KMS-11 (cell line): ENCODE results near the gene CXCL5.
A peak's percentile ranks its signal among the peaks of the same experiment; 100 is the strongest.

Source experiments
- H2AFZ ChIP-seq: fragments of 200-600 bp; sonication (generic); 2 replicates; pipeline ENCODE4 v1.6.1; 2016; ENCODE audit warnings: antibody characterized with exemption, mixed run types, low read depth
- H3K27ac ChIP-seq: fragments of 200-600 bp; sonication (generic); 2 replicates; pipeline ENCODE4 v1.6.1; 2016; ENCODE audit warnings: mild to moderate bottlenecking, mixed run types
- H3K27me3 ChIP-seq: fragments of 200-600 bp; sonication (generic); 2 replicates; pipeline ENCODE4 v1.6.1; 2017; ENCODE audit warnings: mild to moderate bottlenecking, low read depth, mixed run types, moderate library complexity; ENCODE audit not compliant: insufficient read depth
- H3K36me3 ChIP-seq: fragments of 200-600 bp; sonication (generic); 2 replicates; pipeline ENCODE4 v1.6.1; 2017; ENCODE audit warnings: mild to moderate bottlenecking, mixed run types; ENCODE audit not compliant: insufficient read depth
- H3K4me1 ChIP-seq: fragments of 200-600 bp; sonication (generic); 2 replicates; pipeline ENCODE4 v1.6.1; 2016; ENCODE audit warnings: mild to moderate bottlenecking, low read depth, mixed run types; ENCODE audit not compliant: poor library complexity, severe bottlenecking
- H3K4me2 ChIP-seq: fragments of 200-600 bp; sonication (generic); 2 replicates; pipeline ENCODE4 v1.7.0; 2016; ENCODE audit warnings: mild to moderate bottlenecking, mixed run types
- H3K4me3 ChIP-seq: fragments of 200-600 bp; sonication (generic); IDR thresholded peaks from 2 replicates; pipeline ENCODE4 v1.6.1; 2017; ENCODE audit warnings: low read depth, low read length, mixed read lengths; ENCODE audit not compliant: insufficient read depth
- H3K79me2 ChIP-seq: fragments of 200-600 bp; sonication (generic); 2 replicates; pipeline ENCODE4 v1.6.1; 2016; ENCODE audit warnings: low read depth, mixed run types; ENCODE audit not compliant: insufficient read depth
- H3K9ac ChIP-seq: fragments of 200-600 bp; sonication (generic); 2 replicates; pipeline ENCODE4 v1.6.1; 2016; ENCODE audit warnings: mild to moderate bottlenecking, mixed run types
- H4K20me1 ChIP-seq: fragments of 200-600 bp; sonication (generic); 2 replicates; pipeline ENCODE4 v1.6.1; 2016; ENCODE audit warnings: mild to moderate bottlenecking, mixed run types; ENCODE audit not compliant: insufficient read depth
- TF ChIP-seq, protein P1 (sequence below): fragments of 200-600 bp; sonication (generic); conservative IDR thresholded peaks from 2 replicates; pipeline ENCODE4 v1.6.1; 2017; ENCODE audit warnings: low read depth, mild to moderate bottlenecking, antibody characterized with exemption, low read length, moderate library complexity, mixed read lengths

The CXCL5 gene

DNA sequence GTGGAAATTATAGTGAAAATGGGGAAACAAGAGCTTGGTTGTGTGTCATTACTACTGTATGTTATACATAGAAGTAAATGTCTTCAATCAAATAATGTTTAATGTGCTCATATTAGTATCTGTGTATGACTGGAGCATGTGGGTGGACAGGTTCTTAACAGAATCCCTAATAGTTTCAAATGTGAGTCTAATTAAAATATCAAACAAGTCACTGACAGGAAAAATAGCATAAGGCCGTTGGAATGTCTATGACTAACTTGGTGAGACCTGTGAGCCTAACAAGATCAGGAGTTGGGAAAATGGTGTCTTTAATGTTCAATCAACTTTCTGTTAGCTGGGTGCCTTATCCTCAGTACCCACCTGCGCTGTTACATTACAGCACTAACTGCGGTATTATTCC, 46.2 kb upstream of the CXCL5 start:
- H3K79me2 ChIP-seq, result no peaks in the 10 kb centered on the region
- no peaks in the 10 kb centered on the region for H3K36me3 ChIP-seq
- TF ChIP-seq, protein P1, sequence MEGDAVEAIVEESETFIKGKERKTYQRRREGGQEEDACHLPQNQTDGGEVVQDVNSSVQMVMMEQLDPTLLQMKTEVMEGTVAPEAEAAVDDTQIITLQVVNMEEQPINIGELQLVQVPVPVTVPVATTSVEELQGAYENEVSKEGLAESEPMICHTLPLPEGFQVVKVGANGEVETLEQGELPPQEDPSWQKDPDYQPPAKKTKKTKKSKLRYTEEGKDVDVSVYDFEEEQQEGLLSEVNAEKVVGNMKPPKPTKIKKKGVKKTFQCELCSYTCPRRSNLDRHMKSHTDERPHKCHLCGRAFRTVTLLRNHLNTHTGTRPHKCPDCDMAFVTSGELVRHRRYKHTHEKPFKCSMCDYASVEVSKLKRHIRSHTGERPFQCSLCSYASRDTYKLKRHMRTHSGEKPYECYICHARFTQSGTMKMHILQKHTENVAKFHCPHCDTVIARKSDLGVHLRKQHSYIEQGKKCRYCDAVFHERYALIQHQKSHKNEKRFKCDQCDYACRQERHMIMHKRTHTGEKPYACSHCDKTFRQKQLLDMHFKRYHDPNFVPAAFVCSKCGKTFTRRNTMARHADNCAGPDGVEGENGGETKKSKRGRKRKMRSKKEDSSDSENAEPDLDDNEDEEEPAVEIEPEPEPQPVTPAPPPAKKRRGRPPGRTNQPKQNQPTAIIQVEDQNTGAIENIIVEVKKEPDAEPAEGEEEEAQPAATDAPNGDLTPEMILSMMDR, result no peak
- H3K4me2 ChIP-seq, result no peak overlapping the region
- no peak overlapping the region for H2AFZ ChIP-seq
- H3K27ac ChIP-seq, result no peak overlapping the region
- no peaks in the 10 kb centered on the region for H3K4me1 ChIP-seq
- no peak overlapping the region for H3K4me3 ChIP-seq
- H4K20me1 ChIP-seq, result no peaks in the 10 kb centered on the region
- H3K27me3 ChIP-seq, result no peaks in the 10 kb centered on the region
- no peak overlapping the region for H3K9ac ChIP-seq

GRCh38 chr4:74042681-74043080, 44.2 kb upstream of the CXCL5 start:
- TF ChIP-seq, protein P1, result no peak
- Histone ChIP-seq H3K4me3 (no peak overlapping the region), H3K9ac (no peak overlapping the region)

DNA sequence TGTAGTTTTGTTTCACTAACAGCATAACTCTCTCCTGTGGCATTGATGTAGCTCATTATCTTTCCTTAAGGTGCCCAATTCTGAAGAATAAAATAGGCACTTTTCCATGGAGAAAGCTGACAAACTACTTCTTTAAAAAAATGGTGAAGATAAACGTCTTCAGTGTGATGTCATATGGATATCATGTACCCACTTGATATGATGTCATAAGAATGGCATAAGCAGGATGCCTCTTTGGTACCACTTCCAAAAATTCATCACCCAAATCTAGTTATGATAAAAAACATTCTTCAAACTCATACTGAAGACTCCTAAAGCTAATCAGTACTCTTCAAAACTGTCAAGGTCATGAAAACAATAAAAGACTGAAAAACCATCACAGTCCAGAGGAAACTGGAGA, 42.9 kb upstream of the CXCL5 start:
- Histone ChIP-seq H3K27me3 (no peaks in the 10 kb centered on the region), H3K4me2 (no peak overlapping the region), H2AFZ (no peak overlapping the region), H3K36me3 (no peaks in the 10 kb centered on the region), H3K4me1 (peaks cover 6% of the 10 kb centered on the region), H4K20me1 (no peaks in the 10 kb centered on the region), H3K79me2 (no peaks in the 10 kb centered on the region), H3K9ac (no peak overlapping the region), H3K27ac (no peak overlapping the region), H3K4me3 (no peak overlapping the region)
- TF ChIP-seq, protein P1, result no peak

More at GRCh38 chr4:74042681-74043080, 44.2 kb upstream of the CXCL5 start:
- H3K4me2 ChIP-seq, result no peak overlapping the region
- H4K20me1 ChIP-seq, result no peaks in the 10 kb centered on the region
- H3K79me2 ChIP-seq, result no peaks in the 10 kb centered on the region
- peaks cover 2% of the 10 kb centered on the region for H3K4me1 ChIP-seq
- H2AFZ ChIP-seq, result no peak overlapping the region
- no peak overlapping the region for H3K27ac ChIP-seq
- H3K27me3 ChIP-seq, result no peaks in the 10 kb centered on the region
- H3K36me3 ChIP-seq, result no peaks in the 10 kb centered on the region

- no peaks in the 10 kb centered on the region for H4K20me1 ChIP-seq
- H3K36me3 ChIP-seq, result no peaks in the 10 kb centered on the region
- no peak overlapping the region for H3K27ac ChIP-seq
- no peaks in the 10 kb centered on the region for H3K79me2 ChIP-seq
- H2AFZ ChIP-seq, result peak overlapping the region; percentile 100
- peak overlapping the region; percentile 63; the same call in 1 of the 2 replicates for H3K9ac ChIP-seq
- H3K4me3 ChIP-seq, result no peak overlapping the region
- TF ChIP-seq, protein P1, result no peak
- no peaks in the 10 kb centered on the region for H3K27me3 ChIP-seq
- H3K4me1 ChIP-seq, result peaks cover 6% of the 10 kb centered on the region
- peak overlapping the region; percentile 84 for H3K4me2 ChIP-seq
Observed at GRCh38 chr4:74039315-74039763, 40.9 kb upstream of the CXCL5 start.
